AG10803 (cell line): ENCODE measurements around the gene ELOVL6.
"Not testable (repeated sequence)": the region's sequence is repeated elsewhere in the genome, so short reads cannot be mapped to it uniquely, and the experiment has no call there.

Experiments
- DNase-seq: peaks from one replicate; pipeline ENCODE4 v3.0.0; 2010; ENCODE audit warnings: low read depth
- H3K4me3 ChIP-seq: 2 replicates; pipeline ENCODE4 v1.5.1; 2011; ENCODE audit warnings: mild to moderate bottlenecking, low read length, control low read depth
- TF ChIP-seq, protein P1 (sequence below): conservative IDR thresholded peaks from 2 replicates; pipeline ENCODE4 v1.5.1; 2011; ENCODE audit warnings: mild to moderate bottlenecking, low read length, control low read depth, inconsistent platforms

Gene ELOVL6

GRCh38 chr4:110198435-110199416 lies at the start of gene ELOVL6:
Gene ELOVL6, minus strand, starts transcription at chr4:110198615. Its CDS starts 280 bp downstream, at chr4:110198335.
- DNase-seq: peak; percentile 67
- H3K4me3 ChIP-seq: peak within 1 kb of the TSS; percentile 80
- TF ChIP-seq, protein P1, sequence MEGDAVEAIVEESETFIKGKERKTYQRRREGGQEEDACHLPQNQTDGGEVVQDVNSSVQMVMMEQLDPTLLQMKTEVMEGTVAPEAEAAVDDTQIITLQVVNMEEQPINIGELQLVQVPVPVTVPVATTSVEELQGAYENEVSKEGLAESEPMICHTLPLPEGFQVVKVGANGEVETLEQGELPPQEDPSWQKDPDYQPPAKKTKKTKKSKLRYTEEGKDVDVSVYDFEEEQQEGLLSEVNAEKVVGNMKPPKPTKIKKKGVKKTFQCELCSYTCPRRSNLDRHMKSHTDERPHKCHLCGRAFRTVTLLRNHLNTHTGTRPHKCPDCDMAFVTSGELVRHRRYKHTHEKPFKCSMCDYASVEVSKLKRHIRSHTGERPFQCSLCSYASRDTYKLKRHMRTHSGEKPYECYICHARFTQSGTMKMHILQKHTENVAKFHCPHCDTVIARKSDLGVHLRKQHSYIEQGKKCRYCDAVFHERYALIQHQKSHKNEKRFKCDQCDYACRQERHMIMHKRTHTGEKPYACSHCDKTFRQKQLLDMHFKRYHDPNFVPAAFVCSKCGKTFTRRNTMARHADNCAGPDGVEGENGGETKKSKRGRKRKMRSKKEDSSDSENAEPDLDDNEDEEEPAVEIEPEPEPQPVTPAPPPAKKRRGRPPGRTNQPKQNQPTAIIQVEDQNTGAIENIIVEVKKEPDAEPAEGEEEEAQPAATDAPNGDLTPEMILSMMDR: no peak

DNA sequence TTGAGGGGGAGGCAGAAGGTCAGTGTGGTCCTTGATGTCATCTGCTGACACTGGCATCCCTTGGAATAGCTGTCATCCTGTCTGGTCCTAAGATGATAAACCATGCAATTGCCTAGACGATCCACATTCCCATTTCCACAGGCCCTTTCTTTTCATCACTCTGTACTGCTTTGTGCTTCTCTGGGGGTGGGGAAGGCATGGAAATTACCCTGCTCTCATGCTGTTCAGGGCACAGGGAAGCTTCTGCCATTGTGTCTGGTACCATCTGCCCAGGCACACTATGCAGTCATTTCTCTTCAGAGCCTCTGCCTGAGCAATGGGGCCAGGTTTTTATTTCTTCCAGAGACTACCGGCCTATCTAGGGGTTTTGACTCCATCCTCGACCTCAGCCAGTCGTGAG lies 49.7 kb upstream of the ELOVL6 start:
- H3K4me3 ChIP-seq: no peak overlapping the region
- DNase-seq: no peak
- TF ChIP-seq, protein P1: no peak

GRCh38 chr4:110247591-110247990 lies 49.2 kb upstream of the ELOVL6 start:
- TF ChIP-seq, protein P1: no peak
- no peak for DNase-seq
- no peak overlapping the region for H3K4me3 ChIP-seq

DNA sequence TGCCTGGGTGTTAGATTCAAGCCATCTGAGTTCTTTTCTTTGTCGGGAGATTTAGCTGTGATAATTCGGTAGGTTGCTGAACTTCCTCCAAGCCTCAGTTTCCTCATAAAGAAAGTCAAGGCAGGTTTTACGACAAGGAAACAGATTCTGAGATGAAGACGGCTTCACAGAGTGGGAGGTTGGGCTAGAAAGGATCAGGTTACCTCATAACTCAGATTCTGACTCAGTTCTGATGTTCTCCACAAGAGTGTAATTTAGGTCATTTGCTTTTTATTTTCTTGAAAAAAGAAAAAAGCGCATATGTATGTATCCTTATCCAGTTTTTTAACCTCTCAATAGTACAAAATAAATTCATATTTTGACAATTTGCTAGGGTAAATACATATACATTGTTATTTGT lies 47.2 kb upstream of the ELOVL6 start:
- TF ChIP-seq, protein P1: no peak
- peak; percentile 9 for DNase-seq
- H3K4me3 ChIP-seq: no peak overlapping the region

- TF ChIP-seq, protein P1: no peak
Measured at GRCh38 chr4:110236324-110236723, 37.9 kb upstream of the ELOVL6 start.

DNA sequence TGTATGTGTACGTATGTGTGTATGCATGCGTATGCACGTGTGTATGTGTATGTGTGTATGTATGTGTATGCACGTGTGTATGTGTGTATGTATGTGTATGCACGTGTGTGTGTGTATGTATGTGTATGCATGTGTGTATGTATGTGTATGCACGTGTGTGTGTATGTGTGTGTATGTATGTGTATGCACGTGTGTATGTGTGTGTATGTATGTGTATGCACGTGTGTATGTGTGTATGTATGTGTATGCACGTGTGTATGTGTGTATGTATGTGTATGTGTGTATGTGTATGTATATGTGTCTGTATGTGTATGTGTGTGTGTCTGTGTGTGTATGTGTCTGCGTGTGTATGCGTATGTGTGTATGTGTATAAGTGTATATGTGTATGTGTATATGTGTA lies 35.2 kb upstream of the ELOVL6 start:
- not testable (repeated sequence) for H3K4me3 ChIP-seq, DNase-seq

More at GRCh38 chr4:110236324-110236723, 37.9 kb upstream of the ELOVL6 start:
- DNase-seq: no peak
- H3K4me3 ChIP-seq: no peak overlapping the region

DNA sequence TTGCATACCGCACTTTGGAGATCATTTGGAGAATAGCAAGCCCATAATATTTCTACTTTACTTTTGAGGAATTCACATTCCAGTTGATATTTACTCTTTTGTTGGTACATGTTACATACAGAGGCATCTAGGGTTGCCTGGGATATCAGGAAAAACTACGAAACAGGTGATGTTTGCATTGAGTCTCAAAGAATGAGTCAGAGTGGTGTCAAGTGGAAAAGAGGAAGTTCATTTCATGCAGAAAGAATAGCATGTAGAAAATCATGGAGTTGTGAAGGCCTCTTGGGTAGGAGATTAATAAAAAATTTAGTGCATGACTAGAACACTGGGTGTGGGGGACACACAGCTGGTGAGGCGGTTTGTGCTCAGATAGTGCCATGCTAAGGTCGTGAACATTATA lies 33.5 kb upstream of the ELOVL6 start:
- no peak for DNase-seq
- TF ChIP-seq, protein P1: no peak
- H3K4me3 ChIP-seq: no peak overlapping the region
